SHP77 treated with DMSO at 0.1 percent for 48 hours (cell line): ENCODE results near the gene F8.
"Not testable (repeated sequence)": the region's sequence is repeated elsewhere in the genome, so short reads cannot be mapped to it uniquely, and the experiment has no call there.

ENCODE experiments used
- DNase-seq: peaks from one replicate; lab custom pipeline; 2025; lab: John Stamatoyannopoulos, UW

Gene F8

DNA sequence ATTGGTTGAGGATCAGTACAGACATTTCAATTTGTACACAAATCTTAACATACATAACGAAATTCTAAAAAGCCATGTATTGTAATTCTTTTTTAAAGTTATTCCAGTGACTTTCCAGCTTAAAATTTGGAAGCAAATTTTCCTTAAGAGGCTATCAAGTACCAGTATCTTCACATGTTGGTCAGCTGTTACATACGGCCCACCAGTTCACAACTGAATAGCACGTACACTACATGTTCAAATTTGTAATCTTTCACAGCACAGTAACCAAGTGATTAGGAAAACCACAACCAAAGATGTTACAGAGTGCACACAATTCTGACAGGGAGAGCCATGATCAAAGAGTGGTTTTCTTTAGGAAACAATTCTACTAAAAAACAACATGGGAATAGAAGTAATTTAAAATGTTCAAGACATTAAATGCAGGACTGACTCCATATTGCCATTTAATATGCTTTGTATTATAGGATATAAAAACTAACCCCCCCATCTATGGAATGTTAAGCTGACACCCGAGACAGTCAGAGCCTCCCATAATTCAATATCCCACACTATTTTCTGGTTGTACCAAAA lies 206.1 kb downstream of the F8 start:
- not testable (repeated sequence) for DNase-seq

DNA sequence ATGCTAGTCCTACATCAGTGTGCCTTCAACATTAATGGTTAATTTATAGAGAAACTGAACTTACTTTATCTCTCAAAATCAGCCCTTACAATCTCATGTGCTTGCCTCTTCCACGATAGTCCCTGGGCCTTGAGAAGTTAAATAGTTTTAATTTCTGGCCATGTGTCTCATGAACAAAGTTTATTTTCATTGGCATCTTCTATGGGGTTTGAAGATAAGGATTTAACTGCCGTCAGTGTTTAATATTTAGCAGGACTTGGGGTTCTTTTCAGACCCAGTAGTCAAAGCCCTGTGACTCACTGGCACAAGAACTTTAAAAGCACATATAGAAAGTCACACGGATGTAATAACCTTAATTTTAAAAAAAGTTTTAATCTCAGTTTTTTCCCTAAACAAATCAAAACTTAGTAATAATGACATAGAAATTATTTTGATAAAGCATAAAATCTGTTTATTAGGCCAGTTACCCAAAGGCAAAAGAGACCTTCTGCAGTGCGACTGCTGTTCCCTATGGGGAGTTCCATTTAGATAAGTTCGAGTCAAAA lies 207.2 kb downstream of the F8 start:
- DNase-seq, result no peak

DNA sequence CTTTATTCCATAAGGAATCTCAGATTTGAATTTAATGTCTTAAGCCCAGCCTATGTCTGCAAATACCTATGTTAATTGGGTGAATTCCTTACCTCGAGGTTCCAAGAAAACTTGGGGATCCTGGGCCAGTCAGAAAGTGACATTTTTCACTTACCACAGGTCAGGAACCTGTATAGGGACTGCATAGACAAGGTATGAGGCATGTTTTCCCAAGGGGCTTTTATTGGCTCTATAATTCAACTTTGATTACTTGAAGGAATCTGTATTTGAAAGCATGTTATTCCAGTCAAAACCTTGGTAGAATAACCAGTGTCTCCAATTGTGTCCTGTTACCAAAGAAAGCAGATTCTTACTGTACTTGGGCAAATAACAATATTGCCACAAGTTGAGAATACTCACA lies 208.7 kb downstream of the F8 start:
- no peak for DNase-seq

DNA sequence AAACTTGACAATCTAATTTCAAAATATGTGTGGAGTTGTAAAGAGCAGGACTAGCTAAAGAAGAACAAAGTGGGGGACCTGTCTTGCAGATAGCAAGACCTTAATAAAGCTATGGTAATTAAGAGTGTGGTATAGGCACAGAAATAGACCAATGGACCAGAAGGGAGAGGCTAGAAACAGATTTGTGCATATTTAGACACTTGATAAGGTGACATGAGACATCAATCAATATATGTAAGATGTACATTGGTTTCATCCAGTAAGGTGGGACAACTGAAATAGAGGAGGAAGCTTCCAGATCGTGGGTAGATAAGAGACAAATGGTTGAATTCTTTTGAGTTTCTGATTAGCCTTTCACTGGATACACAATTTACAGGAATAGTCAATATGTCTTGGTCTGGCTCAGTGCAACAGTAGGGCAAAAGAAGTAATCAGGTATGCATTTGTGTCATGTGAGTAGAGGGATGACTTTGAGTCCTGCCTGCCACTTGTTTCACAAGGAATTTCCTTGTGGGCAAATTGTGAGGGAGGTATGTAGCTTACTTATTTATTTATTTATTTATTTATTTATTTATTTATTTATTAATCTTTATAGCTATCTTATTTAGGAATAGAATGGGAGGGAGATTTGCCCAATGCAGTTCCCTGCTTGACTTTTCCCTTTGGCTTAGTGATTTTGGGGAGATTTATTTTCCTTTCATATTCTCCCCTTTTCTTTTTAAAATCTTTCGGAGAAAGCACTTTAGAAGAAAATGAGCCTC lies 210.0 kb downstream of the F8 start:
- no peak for DNase-seq

DNA sequence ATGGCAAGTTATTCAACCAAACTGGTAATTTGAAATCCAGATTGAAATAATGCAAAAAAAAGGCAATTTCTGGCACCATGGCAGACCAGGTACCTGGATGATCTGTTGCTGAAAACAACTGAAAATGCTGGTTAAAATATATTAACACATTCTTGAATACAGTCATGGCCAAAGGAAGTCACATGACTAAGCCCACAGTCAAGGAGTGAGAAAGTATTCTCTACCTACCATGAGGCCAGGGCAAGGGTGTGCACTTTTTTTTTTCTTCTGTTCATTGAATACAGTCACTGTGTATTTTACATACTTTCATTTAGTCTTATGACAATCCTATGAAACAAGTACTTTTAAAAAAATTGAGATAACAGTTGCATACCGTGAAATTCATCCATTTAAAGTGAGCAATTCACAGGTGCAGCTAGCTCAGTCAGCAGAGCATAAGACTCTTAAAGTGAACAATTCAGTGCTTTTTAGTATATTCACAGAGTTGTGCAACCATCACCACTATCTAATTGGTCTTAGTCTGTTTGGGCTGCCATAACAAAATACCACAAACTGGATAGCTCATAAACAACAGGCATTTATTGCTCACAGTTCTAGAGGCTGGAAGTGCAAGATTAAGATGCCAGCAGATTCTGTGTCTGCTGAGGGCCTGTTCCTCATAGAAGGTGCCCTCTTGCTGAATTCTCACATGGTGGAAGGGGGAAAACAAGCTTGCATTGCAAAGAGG lies 212.4 kb downstream of the F8 start:
- no peak for DNase-seq

DNA sequence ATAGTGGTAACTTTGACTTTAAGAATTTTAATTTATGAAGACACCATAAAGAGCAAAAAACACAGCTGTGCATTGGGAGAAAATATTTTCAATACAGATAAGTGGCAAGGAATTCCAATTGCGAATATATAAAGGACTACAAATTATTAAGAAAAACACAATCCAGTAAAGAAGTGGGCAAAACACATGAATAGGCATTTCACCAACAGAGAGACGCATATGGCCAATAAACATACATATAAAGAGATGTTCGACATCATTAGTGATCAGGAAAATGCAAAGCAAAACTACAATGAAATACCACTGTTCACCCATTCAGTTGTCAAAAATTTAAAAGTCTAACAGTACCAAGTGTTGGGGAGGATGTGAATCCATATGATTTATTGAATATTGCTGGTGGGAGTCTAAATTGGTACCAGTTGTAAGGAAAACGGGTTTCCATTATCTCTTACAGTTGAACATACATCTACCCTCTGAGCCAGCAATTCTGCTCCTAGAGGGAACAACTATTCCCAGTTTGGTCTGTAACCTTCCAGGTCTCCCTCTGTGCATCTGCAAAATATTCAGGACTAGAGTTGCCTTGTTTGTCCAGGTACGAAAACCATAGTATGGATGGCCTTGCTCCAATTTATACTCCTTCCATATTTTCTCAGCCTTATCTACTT lies 215.6 kb downstream of the F8 start:
- no peak for DNase-seq

DNA sequence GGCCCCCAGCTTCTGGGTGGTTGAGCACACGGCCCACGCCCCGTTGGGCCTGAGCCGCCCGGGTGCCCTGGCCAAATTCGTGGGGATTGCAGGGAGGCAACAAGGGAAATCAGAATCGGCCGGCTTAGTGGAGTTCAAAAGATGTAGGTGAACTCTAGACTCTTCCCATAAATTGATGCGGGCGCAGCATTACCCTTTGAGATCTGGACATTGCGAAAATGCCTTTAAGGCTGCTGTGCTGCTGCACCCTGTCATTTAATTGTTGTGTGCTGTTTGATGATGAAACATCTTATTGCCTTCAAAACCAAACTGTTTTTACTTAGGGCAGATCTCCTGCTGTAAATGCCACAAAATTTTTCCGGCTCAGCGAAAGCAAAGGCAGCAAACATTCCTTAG lies 216.8 kb downstream of the F8 start:
- no peak for DNase-seq

DNA sequence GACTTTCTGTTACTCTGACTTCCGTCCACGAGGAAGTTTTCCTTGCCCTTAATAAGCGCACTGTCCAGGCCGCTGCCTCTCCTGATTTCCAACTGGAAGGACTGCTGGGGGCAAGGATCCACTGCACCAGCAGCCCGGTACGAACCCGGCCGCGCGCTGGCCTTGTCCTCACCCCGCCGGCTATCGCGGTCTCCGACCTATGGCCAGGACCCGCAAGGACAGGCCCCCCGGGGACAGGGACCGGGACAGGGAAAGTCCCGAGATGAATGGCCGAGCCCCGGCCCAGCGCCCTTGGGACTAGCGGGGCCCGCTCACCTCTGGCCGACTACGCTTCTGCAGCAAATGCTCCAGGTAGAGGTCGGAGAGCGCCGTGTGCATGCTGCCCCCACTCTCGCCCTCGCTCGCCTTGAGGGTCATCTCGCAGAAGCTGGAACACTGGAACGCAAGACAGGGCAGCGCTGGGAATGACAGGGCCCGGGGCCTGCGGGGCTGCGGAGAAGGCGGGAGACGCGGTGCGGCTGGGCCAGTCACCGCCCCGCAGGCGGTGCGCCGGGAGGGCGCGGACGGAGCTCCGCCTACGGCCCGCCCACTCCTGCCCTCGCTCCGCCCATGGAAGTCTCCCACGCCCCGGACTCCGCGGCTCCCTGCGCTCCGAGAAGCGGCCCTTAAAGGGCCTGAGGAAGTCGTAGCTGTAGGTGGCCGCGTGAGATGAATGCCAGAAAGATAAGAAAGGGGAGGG lies 217.4 kb downstream of the F8 start, which contains the start of gene MPP1:
TSS of gene MPP1 (minus strand) at position 529 of the 739 bp plus-strand sequence. CDS start at position 417, 112 bp downstream.
- no peak for DNase-seq

DNA sequence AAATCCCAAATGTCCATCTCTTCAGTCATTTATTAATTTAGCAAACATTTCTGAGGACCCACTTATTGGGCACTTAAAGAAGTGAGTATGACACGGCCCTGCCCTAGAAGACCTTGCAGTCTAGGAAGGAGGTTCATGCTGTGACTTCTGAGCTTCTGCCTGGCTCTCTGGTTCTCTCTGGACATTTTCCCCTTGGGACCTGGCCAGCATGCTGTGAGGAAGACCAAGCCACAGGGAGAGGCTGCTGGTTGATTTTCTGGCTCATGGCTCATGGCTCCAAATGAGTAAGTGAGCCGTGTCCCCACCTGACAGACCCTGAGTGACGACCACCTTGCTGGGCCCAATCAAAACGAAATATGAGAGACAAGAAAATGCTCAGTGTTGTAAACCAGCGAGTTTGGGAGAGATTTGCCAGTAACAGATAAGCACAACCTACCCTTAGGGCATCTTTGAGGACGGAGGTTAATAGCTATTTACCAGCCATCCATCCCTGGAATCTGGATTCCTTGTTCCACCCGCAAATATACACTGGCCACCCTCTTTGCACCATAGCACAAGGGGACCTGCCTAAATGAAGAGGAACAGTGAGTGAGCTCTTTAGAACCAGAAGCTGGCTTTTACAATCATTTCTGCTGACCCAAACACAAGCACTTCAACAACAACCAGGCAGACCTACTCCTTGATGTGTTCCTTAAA lies 218.1 kb downstream of the F8 start:
- DNase-seq, result no peak

DNA sequence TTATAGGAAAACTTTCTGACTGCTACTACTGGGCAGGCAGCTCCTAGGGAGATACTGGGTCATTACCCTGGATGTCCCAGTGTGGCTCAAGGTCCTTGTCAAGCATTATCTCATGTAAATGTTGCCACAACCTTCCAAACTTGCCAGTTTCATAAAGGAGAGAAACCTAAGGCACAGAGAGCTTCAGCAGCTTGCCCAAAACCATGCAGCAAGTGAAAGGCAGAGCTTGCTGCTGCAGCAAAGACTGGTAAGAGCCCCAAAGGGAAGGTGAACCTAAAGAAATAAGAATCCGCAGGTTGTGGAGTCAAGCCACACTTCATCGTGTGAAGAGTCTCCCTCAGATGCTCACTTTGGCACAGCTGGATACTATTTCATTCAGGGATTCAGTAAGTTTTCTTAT lies 219.6 kb downstream of the F8 start:
- DNase-seq, result no peak

DNA sequence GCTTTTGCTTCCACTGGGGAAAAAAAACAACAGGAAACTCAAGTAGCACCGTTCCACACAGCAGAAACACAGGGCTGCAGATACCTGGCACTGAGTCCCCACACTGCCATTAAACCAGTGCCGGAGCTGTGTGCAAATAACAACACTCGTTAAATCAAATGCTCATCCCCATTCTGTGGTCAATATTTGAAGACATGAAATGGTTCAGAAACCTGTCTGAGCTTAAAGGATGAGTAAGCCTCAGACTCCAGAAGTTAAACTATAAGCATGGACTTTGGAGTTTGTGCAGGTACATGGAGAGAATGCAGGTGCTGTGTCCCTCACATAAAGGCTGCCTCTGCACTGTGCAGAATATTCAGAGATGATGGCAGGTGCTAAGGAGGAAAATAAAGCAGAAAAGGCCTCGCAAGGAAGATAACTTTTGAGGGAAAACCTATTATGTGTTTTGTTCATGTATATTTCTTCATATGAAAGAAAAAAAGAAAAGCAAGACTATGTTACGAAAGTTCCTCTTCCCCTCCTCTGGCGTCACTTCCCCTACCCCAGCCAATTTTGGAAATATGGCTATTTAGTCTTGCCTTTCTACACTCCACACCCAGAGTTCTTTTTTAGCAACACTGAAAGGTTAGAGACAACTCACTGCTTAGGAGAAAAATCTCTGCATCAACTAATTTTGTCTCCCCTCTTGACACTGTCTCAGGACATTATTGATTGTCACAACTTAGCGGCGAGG lies 221.9 kb downstream of the F8 start:
- DNase-seq, result no peak

DNA sequence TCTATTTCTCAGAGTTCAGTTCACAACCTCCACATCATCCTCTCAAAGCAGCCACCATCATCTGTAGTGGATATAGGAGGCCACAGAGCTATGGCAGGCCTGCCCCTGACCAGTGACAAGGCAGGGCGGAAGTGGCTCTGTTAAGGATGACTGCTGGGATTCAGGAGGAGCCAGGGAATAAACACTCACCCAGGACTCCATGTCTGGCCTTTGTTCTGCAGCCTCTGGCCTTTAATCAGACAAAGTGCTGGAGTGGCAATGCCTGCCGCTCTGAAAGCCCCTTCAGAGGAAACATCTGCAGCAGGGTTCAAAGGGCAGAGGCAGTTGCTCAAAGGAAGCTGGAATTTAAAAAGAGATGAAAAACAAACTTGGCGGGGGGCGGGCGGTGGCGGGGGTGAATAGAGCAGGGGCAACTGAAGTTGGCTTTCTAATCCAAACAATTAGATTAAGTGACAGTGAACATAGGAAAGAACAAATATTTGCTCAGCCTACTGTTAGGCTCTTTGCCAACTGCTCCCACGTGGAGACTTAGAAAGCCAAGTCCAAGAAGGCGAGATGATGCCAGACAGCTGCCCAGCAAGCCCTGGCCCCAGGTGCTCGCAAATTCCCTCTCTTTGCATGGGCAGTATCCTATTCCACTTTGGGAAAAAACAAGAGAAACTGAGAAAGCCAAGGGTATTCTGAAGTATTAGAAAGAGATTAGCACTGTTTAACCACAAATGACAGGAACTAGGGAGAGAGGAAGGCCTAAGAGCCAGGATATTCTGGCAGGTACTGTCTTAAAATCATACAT lies 222.8 kb downstream of the F8 start:
- DNase-seq, result peak; percentile 93

DNA sequence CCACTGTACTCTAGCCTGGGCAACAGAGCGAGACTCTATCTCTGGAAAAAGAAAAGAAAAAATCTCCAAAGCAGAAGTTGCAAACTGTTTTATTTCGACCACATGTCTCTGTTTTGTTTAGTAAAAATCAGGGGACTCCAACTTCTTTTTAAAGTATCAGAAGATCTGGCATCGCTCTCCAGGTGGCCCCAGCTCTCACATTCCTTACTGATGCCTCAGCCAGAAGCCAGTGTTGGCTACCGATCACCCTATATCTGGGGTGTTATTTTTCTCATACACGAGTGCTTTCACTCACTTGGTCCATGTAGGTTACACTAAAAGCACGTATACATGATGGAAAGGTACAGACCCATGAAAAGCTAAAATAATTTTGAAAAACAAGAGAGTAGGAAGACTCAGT lies 225.5 kb downstream of the F8 start:
- no peak for DNase-seq

DNA sequence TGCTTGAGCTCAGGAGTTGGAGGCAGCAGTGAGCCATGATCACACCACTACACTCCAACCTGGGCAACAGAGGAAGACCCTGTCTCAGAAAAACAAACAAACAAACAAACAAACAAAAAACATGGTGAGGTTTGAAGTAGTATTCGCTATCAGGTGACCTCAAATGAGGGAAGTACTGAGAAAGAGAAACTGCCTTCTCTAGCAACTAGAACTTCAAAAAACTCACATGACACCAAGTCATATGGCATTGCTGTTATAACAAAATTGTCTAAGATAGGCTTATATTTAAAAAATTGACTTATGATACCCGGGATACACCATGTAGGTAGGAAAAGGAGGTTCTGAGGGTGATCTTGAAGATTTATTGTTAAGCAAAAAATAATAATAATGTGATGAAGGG lies 227.5 kb downstream of the F8 start:
- DNase-seq, result no peak

DNA sequence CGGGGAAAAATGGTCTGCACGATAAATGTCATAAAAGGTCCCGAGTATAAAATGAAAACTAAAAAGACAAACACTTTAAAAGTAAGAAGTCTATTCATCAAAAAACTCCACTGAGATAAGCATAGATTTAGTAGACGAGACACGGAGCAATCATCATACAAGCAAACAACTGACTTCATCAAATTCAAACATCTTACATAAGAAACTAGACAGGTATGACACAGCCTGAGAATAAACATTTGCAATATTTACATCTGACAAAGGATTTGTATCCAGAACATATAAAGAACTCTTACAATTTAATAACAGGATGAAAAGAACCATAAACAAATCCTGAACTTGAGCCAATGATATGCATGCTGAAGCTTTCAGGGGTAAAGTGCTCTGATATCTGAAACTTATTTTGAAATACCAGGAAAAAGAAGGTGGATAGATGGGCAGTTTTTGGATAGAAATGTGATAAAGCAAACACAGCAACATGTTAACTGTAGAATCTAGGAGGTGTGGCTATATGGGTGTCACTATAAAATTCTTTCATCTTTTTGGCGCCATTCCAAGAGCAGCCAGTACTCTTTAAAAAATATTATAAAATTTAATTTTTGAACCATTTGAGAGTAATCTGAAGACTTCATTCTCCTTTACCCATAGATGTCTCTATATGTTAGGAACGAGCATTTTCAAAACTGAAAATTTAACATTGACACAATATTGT lies 229.3 kb downstream of the F8 start:
- DNase-seq, result no peak

DNA sequence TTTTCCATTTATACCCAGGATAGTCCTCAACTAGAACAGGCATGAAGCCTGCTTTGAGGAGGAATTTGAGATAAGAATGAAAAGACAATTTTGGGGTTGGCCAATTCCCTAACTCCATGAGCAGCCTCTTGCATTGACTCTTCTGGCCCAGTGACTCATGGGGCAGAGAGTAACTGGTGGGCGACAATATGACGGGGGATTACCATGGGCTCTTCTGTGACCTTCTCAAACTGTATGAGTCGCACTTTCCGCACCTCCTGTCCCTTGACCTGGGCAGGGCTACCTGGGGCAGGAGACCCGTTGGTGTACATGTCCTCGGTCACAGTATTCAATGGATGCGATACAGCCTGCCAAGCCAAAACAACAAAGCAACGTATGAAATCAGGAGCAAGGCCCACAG lies 230.6 kb downstream of the F8 start:
- no peak for DNase-seq

DNA sequence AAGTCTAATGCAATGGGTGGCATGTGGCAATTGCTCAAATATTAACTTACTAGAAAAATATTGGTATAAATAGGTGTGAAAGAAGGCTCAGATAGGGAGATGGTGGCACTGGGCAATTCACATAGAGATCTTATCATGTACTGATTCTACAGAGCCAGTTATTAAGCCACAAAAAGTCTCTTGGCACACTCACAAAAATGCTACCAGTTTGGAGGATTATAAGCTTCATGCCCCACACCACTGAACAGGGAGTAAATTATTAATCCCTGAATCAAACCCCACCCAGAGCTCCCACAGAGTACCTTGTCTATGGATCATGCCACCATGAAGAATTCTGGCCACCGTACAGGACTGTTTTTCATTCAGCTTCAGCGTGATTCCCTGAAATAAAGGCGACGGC lies 231.1 kb downstream of the F8 start:
- no peak for DNase-seq
